ENCODE results near the gene MMP21. TPM values are rescaled to one million over a fixed set of nuclear protein-coding genes. Genes with fewer than 3 reads are reported as not detected.

MMP21 gene
- total RNA-seq, 4 donors from 2014 or later = 0.51 TPM; not detected in 3

- TF ChIP-seq CTCF (IDR thresholded peaks at IDR 0.05; ENCODE audit: low read depth) = no peak
Measured at GRCh38 chr10:125792342-125793300, 17.0 kb upstream of the MMP21 start.

DNA sequence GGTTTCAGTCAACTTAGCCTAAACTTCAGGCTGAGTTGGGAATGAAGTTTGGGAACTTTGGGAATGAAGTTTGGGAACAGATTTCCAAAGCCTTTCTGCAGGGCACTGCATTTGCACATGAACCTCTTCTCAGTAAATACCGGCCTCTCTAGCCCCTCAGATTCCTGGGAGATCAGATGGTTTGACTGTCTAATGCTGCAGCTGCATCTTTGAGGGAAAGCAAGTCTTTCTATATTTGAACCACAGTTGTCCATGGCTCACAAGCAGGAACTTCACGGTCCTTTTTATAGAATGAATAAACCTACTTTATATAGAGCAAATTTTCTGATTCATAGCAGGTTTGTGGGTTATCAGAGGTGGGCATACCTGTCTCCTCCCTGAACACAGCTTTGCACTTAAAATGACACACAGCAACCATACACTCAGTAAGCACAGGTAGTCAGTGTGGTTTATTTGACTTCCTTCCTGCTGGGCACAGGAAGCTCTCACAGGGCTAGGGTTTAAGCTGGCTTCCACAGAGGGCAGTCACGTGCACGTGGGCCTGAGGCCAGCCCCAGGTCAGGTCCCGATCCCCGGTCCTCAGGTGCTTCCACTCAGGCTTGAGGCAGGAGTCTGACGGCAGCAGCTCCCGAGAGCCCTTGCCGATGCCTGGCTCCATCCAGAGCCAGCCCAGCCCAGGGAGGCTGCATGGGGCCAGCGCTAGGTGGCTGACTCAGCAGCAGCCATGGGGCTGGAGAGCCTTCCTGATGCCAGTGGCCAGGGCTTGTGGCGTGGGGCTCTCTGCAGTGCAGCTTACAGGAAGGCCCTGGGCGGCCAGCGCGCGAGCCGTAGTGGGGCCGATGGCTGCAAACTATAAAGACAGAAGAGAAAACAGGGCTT, 12.8 kb upstream of the MMP21 start:
- no peak for TF ChIP-seq CTCF (IDR thresholded peaks at IDR 0.05; ENCODE audit: low read depth)

DNA sequence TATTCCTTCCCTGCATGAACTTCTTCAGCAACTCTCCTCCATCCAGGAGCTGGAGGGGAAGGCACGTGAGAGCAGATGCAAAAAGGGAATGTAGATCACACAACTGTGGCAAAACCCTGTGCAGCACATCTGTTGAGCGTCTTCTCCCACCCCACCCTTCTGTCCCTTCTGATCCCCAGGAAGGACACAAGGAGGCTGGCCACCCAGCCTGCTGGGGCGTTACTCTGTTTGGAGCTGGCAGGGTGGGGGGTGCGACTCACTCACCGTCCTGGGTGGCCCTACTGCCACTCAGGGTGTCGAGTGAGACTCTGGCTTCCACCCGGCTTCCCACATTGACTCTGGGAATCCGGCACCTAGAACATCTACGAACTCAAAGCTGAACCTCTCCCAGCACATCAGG, 10.2 kb upstream of the MMP21 start:
- no peak for TF ChIP-seq CTCF (IDR thresholded peaks at IDR 0.05; ENCODE audit: low read depth)

DNA sequence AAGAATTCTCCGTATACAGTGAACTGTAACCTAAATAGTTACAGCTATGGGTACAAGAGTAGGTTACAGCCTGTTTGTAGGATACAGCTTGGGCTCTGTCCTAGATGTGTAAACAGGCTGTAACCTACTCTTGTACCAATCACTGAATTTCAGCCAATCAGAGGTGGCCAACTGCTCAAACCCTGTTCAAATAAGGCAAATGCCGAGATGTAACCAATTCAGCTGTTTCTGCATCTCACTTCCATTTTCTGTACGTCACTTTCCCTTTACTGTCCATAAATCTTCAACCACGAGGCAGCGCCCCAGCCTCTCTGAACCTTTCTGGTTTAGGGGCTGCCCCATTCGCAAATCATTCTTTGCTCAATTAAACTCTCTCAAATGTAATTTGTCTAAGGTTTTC, 8.3 kb upstream of the MMP21 start:
- no peak for TF ChIP-seq CTCF (IDR thresholded peaks at IDR 0.05; ENCODE audit: low read depth)

- TF ChIP-seq CTCF (IDR thresholded peaks at IDR 0.05; ENCODE audit: low read depth) = no peak
Measured at GRCh38 chr10:125783408-125783807, 7.8 kb upstream of the MMP21 start.

- TF ChIP-seq CTCF (IDR thresholded peaks at IDR 0.05; ENCODE audit: low read depth) = no peak
Measured at GRCh38 chr10:125782616-125783015, 7.0 kb upstream of the MMP21 start.

- TF ChIP-seq CTCF (IDR thresholded peaks at IDR 0.05; ENCODE audit: low read depth) = no peak
Measured at GRCh38 chr10:125782054-125782453, 6.4 kb upstream of the MMP21 start.
